CD4-positive, alpha-beta T cell treated with Interleukin-15 for 4 hours (primary cell): ENCODE results near the gene FDX2.

ENCODE experiments used
- DNase-seq: peaks from one replicate; pipeline ENCODE4 v3.0.0-alpha.2; 2020; ENCODE audit warnings: low spot score

FDX2 gene

DNA sequence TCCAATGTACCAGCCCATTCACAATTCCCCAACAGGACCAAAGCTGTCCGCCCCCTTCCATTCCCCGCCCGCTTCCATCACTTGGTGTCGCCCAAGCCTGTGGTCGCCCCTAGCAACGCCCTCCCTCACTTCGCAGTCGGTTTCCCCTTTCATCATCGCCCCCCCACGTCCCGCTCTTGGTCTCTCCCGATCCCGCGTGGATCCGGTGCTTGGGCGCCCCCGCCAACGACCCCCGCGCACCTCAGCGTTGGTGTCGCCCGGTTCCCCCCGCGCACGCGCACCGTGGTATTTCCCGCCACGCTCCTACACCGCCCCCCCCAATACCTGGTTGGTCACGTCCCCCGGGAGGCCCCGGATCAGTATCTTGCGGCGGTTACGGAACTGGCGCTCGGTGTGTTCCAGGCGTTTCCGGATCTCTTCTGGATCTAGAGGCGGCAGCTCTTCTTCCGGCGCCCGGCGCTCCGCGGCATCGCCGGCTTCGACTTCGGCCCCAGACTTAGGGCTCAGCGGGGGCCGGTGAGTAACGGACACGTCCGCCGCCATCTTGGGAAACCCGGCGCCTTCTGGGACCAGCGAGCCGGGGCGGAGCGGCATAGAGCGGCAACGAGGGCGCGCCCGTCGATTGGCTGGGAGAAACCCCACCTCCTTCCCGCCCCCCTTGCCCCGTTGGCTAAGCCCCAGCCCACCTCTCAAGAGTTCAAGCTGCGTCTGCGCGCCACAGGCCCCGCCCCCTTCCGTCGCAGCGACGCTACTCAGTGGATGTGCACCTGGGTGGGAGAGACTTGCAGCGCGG lies 17.3 kb upstream of the FDX2 start, which contains the start of gene RAVER1:
TSS of gene RAVER1 (minus strand) at position 565 of the 793 bp plus-strand sequence. CDS start at position 543, 22 bp downstream.
- peak; percentile 98 for DNase-seq

DNA sequence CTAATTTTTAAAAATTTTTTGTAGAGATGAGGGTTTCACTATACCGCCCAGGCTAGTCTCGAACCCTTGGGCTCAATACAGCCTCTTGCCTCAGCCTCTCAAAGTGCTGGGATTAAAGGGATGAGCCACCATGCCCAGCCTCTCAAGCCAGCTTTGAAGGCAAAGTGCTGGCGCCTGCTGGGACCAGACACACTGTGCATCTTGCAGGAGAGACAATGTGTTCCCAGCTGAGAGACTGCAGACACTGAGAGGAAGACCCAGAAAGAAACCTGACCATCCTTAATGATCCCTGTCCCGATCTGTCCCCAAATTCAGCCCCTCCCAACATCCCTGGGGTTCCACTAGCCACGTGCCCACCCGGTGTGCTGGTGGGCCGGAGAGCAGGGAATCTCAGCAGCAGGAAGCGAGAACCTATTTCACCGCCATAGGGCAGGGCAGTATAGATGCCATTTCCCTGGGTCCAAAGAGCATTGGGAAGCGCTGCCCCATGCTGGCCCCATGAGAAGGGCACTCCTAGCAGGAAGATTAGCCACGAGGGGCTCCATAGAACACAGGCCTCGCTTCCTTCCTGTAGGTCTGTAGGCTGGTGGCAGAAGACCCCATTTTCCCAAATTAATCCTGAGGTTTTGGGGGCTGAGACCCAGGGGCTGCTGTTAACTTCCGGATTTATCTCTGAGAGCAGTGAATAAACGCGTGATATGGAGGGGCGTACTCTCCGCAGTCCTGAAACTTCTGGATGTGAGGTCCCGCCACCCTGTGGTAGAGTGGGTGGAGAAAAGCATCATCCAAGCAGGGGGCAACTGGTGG lies 16.5 kb upstream of the FDX2 start:
- no peak for DNase-seq

DNA sequence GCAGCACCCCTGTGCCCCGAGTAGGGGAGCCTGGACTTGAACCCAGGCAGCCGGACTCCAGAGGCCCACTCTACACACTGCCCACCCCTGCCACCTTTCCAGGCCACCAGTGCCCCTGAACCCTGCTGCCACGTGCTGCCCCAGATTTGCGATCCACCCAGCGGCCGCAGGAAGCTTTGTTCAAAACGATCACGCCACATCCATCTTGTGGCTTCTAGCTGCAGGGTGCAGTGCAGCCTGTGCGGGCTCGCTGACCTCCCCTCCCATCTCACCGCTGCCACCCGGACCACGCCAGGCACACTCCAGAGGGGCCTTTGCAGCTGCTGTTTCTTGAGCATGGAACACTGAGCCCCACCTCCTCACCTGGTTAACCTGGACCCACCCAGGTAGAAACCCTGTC lies 13.7 kb upstream of the FDX2 start:
- DNase-seq: no peak

DNA sequence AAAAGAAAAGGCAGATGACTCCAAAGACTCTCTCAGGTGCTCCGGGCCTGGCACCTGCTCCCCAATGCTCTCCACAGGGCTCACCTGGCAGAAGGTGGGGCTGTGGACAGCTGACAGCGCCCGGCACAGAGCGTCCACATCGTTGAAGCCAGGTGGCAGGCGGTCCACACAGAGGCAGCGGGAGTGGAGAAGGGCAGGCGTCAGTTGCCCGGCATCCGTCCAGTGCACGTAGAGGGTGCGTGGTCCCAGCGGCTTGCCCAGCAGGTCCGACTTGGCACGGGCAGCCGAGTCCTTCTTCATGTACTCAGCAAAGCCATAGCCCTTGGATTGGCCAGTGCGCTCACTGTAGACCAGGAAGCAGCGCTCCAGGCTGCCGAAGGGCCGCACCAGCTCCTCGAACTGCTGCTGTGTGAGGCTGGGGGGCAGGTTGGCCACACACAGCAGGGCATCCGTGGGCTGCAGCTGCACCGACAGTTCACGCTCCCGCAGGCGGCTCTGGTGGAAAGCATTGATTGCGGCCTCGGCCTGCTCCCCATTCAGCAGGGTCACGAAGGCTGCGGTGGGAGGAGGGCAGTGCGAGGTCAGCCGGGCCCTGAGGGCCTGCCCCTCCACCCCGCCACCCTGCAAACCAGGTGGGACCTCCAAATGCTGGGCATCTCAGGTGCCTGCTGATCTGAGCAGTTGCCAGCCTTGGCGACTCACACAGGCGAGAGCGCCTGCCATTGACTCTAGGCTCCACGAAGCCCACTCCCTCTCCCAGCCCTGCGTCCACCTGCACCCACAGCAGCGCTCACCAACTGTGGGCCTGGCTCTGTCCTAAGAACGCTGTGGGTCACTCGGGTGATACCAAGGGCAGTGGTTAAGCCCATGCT lies 13.0 kb upstream of the FDX2 start:
- no peak for DNase-seq

DNA sequence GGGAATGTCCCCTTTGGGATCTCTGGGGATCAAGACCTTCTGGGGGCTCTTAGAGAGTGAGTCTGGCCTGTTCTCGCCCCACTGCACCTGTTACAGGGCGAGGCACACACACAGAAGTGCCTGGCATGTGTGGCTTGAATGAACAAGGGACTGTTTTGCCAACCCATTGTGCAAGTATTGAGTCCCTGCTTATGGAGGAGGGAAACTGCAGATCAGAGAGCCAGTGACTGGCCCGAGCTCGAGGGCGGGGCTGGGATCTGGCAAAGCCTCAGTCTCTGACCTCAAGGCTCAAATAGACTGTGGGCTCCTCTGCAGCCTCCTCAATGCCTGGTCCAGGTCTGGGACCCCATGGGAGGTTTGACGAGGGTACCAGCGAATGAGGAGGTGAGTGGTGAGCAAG lies 12.0 kb upstream of the FDX2 start:
- DNase-seq: no peak

DNA sequence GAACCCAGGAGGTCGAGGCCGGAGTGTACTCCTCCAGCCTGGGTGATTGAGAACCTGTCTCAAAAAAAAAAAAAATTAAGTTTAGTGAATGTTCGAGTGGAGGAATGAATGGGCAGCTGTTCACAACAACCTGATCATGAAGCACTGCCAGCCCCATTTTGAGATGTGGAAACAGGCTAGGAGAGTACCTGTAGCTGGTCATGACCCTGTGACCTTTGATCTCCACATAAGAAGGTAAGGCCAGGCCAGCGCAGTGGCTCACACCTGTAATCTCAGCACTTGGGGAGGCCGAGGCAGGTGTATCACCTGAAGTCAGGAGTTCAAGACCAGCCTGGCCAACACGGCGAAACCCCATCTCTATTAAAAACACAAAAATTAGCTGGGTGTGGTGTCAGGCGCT lies 9.9 kb upstream of the FDX2 start:
- DNase-seq: no peak

DNA sequence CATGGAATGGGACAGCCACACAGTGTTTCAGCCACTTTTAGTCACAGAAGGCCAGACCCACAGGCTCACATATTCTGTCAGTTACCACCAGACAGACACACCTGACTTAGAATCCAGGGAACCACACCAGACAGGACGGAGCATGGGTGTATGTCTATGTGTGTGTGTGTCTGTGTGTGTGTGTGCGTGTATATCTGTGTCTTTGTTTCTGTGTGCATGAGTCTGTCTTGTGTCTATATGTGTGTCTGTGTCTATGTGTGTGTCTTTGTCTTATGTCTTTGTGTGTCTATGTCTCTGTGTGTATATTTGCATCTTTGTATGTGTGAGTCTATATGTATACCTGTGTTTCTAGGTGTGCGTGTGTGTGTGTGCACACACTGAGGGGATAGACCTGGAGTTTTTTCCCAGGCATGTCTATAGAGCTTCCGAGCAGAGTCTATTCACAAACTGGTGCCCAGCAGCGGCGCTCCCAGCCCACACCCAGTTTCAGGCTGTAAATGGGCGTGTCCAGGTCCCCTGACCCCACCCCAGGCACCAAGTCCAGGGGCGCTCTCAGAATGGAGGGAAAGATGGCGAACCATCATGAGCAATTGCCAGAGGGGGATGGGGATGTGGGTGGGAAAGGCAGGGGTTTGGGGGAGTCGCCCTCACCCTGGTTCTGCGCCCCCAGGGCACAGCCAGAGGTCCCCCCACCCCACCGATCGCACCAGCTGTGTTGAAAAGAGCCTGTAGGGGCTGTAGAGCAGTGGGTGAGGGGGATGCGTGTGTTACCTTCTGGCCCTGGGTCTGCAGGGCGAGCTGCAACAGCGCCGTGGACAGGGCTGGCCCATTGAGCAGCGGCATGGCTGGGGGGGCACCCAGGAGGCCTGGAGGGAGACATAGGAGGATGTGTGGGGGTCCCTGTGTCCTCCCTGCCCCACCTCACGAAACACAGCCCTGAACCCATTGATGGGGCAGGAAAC lies 6.3 kb upstream of the FDX2 start:
- DNase-seq: no peak

DNA sequence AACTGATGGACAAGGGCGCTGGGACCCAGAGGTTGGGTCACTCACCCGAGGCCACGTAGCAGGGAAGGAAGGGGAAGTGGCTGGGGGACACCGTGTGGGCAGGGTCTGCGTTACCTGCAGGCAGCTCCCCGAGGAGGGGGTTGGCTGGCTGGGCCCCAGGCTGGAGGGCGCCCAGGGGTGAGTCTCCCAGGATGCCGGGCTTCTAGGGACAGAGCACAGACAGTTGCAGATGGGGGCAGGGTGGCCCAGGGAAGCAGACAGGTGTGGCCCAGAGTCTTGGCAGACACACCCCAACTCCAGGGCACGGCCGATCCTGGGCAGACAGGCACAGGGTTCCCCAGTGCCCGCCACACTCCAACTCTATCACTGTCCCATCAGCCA lies 5.6 kb upstream of the FDX2 start:
- DNase-seq: no peak

DNA sequence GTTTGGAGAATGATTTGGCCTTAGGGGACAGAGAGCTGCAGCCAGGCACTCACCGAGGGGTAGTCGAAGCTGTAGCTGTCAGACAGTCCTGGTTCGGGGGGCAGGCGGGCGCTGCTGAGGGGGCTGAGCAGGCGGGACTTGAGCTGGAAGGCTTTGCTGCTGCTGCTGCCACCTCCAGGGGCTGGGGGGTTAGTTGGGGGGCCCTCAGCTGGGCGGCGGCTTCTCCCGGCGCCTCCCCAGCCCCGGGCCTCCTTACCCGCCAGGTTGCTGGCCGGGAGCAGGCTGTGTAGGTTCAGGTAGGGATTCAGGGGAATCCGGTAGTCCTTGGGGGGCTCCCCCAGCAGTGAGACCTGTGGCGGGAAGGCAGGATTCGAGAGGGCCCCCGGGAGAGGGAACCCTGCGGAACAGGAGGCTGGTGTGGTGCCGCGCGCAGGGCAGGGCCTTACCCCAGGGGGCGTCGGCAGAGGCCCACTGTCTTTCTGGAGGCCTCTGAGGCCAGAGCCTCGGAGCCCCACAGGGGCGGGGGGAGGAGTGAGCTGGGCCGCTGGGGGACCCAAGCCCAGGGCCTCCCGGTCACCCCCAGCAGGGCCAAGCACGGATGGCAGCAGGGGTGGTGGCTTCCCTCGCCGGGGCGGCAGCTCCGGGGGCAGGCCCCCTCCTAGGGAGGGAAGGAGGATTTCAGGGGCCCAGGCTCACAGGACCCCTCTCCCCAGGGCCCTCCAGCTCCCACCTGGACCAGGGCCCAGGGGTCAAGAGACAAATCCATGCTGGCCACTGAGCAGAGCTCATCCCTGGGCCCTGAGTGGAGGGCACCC lies 5.0 kb upstream of the FDX2 start:
- no peak for DNase-seq

DNA sequence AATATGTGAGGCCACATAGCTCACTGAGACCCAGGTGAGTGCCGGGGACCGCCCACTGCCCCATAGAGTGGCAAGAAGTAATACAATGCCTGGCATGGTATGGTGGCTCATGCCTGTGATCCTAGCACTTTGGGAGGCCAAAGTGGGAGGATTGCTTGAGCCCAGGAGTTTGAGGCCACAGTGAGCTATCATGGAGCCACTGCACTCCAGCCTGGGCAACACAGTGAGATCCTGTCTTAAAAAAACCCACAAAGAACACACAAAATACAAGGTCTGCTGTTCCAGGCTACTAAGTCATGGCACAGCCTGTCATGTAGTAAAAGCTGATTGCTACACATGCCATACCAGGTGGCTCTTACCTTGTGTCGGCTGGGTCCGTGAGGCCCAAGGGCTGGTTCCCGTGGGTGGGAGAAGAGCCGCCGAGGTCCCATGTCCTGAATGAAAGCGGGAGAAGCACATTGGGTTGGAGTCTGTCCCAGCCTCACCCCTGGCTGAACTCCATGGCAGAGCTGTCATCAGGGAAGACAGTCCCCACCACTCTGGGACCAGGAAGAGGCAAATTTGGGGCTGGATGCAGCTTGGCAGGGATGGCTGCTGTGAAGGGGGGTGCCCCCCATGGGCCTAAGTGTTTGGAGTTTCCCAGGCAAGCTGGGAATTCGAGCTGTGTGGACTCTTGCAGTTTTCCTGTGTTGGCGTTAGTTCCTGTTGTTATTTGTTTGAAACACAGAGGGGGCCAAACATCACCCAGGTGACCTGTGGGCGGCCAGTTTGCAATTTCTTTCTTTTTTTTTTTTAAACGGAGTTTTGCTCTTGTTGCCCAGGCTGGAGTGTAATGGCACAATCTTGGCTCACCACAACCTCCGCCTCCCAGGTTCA lies 3.2 kb upstream of the FDX2 start:
- no peak for DNase-seq

DNA sequence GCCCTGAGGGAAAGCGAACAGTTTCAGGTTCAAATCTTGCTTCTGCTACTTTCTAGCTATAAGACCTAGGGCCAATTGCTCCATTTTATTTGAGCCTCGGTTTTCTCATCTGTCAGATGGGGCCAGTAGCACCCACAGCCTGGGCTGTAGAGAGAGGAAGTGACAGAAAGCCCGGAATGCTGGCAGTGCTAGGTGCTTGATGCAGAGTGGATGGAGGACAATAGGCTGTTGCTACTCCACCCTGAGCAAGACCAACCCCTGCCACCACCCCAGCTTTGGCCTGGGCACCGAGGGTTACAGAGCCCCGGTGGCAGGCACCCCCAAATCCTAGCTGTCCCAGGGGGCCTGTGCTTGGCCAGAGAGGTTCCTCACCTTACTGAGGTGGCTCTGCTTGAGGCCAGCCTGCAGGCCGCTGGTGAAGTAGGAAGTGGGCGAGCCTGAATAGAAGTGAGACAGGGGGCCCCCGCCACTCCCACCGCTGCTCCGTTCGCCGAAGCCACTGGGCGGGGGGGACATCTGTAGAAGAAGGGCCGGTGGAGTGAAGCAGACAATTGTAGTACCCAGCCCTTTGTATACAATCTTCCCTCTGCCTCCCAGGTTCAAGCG lies 2.1 kb upstream of the FDX2 start:
- no peak for DNase-seq

DNA sequence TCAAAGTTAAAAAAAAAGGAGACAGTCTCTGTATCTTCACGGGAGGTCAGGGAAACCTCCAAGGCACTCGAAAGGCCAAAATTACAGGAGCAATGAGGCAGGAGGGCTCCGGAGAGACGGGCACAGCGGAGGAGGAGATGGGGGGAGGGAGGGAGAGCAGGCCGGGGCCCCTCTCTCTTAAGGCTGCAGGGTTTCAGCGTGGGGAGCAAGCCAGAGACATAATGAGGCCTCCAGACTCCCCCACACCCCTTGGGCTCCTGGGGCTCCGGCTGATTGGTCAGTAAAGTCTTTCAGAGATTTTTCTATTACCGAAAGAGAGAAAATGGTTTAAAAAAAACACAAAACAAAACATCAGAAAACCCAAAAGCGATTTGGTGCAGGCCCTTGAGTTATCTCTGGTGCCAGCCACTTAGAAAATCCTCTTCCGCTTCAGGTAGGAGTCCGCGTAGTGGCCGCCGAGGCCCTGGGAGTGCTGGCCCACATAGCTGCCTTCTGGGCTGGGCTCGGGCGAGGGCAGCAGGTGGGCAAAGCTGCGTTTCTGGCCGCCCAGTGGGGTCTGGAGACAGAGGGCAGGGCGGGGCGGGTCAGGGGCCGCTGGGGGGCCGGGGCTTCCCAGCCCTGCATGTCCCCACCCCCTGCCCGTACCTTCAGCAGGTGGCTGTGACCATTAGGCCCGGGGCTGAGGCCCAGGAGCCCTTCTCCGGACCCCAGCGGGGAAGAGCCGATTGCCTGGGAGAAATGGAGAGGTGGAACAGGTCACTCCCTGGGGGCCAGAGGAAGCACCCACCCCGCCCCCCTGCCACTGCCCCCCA lies 1.4 kb upstream of the FDX2 start:
- DNase-seq: no peak

DNA sequence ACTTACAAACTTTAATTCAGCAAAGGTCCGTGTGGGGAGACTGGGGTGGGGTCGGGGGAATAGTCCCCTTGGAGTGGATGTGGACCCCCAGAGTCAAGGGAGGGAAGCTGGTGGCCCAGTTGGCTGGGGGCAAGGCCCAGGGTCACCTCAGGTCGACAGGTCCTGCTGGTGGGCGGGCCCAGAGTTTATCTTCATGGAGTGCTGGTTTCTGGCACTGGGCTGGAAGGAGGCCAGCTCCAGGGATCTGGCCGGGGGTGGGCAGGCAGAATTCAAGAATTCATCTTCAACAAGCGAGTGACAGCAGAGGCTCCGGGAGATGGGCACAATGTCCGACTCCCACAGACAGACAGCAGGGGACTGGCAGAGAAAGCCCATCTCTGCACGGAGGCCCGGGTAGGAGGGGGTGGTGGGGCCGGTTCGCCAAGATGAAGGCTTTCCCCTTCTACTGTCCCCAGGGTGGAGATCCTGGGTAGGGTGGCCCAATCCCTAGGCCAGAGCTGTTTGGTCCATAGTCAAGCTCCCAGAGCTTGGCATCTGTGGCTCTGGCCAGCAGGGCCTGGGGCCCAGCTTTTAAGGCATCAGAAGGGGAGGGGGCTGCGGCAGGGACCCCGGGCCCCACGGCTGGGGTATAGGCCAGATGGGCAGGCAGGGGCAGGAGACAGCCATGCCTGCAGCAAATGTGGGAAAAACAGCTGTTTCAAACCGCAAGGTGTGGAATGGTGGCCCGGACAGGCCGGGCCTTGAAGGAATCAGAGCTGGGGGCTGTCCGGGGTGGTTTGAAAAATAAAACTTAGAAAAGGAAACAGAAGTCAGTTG lies 622 bp upstream of the FDX2 start:
- no peak for DNase-seq

DNA sequence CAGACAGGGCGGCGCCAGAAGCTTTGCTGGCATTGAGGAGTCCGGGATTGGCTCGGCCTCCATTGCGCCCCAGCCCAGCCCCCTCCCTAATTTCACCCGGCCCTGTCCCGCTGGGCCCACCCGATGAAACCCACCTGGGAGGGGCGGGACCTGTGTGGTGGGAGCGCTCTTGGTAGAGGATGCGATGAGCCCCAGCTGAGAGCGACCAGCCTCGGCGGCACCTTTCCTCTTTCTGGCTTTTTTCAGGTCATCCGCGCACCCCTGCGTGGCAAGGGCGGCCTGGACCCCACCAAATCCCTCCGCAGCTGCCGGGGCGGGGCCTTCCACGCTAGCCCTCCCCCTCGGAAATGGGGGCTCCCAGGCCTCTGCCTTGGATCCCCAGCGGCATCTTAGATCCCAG lies 6.4 kb downstream of the FDX2 start, which contains the start of gene ZGLP1:
TSS of gene ZGLP1 (minus strand) at position 393 of the 400 bp plus-strand sequence.
- DNase-seq: no peak

DNA sequence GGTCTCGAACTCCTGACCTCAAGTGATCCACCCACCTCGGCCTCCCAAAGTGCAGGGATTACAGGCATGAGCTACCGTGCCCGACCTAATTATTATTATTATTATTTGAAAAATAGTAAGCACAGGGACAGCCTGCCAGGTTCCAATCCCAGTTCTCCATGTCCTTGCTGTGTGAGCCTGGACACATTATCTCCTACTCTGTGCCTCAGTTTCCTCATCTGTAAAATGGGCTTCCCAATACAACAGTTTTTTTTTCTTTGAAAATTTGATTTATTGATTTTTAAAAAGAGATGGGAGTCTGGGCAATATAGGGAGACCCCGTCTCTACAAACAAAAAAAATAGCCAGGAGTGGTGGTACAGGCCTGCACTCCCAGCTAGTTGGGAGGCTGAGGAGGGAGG lies 9.5 kb downstream of the FDX2 start:
- no peak for DNase-seq

DNA sequence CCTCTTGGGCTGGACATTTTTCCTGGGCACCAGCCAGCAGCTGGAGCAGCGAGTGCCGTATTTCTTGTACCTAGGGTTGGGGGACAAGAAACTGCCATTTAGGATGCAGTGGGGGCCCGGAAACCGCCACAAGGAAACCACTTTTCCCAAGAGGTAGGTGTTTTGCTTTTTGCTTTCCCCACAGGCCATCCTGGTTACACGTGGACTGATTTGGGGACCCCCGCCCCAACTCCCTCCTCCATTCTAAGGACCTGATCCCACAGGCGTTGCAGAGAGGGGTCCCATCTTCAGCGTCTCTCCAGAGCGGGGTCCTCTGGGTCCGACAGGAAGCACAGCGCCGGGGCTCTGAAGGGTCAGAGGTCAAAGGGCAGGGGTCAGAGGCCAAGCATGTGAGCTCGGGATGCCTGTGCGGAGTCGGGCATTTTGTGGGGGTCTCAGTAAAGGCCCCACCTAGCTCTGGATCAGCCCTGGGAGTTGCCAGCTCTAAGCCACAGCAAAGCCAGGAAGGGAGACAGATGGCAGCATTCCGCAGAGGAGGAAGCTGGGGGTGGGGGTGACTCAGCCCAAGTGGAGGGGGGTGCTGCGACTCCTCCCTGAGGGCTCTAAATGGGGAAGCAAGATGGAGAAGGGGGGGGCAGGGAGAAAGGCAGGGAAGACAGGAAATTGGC lies 10.5 kb downstream of the FDX2 start:
- no peak for DNase-seq
